HG03565 (cell line): ENCODE measurements around the gene MAN2A1.
"Not testable (repeated sequence)": the region's sequence is repeated elsewhere in the genome, so short reads cannot be mapped to it uniquely, and the experiment has no call there.

Experiments
- ATAC-seq: cut with Tn5 transposase; IDR thresholded peaks from one replicate; pipeline ENCODE4 v1.9.1; 2021; ENCODE audit warnings: mild to moderate bottlenecking, moderate library complexity; ENCODE audit not compliant: unreplicated experiment

Gene MAN2A1

DNA sequence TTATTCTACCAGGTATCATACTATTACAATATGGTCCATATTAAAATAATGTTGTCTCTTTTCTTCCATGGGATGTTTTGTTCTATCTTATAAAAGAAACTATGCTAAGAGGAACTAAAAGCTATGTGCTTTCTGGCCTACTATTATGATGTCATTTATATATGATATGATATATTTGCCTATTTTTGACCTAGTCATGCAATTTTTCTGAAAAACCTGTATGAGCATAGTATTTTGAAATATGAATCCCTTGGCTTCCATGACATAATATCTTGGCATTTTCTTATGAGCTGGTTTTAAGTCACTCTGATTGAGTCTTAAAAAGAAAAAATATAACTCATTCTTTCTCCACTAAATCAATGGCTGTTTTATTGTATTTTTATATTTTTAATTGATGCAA is 60.7 kb downstream of the MAN2A1 start:
- ATAC-seq: no peak

DNA sequence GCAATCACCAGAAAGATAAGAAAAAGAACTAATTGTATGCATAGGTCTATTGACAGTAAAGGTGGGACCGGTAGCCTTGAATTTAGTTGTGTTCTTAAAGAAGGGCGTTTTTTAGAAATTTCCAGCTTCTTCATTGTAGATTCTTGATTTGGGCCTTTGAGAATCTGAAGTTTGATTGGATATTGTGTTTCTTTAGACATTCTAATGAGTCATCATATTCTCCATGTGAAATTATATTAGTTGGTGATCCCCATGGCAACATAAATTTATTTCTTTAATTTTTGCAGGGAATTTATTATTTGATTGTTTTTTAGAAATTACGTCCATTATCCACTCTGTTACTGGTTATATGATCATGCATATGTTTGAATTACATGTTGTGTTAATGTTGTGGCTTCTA is 63.6 kb downstream of the MAN2A1 start:
- no peak for ATAC-seq

DNA sequence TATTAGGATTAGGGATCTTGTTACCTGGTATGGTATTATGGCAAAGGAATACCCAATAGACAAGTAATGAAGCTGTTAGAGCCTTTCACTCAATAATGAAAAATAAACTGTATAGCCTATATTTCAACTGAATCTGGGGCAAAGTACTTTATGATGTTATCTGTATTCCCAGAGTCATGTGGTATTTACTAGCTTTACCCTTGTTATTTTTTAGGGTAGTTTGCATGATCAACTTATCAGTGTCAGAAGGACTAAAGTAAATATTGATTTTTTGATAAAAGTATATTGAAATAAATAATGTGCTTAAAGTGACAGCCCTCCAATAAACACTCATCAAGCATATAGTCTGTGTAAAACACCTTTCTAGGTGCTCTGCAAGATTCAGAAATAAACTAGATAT is 64.6 kb downstream of the MAN2A1 start:
- ATAC-seq: no peak

DNA sequence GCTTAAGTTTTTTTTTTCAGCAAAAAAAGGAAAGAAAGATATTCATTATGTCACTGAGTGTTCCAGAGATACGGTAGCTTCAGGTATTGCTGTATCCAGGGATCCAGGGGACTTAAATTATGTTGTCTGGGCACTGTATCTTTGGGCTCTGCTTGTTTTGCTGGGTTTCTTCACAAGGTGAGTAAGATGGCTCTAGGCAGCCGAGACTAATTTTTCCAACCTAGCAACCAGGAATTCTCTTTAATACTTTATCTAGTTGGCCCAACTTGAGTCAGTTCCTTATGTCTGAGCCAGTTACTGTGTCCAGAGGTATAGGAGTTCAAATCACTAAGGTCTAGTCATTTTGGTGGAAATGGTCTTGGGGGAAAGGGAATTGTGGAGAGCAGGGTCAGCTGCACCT is 66.0 kb downstream of the MAN2A1 start:
- ATAC-seq: no peak

DNA sequence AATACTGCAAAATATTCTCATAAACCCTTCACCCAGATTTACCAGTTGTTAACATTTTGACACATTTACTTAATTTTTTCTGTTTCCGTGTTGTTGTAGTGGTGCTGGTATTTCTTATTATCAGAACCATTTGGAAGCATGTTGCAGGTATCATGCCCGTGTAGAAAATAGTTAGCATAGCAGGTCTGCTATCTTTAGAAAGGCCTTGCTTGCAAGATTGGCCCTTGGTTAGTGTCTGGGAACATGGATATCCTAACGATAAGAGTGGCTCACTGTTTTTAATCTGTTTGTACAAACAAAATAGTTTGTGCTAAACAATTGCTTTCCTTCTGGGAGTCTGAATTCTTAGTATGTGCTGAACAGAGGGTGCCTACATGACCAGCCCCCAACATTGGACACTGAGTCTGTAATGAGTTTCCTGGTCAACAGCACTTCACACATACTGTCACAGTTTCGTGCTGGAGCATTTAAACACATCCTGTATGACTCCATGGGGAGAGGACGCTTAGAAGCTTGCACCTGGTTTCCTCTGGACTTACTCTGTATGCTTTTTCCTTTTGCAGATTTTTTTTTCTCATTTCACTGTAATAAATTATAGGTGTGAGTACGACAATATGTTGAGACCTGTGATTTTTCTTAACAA is 66.9 kb downstream of the MAN2A1 start:
- no peak for ATAC-seq

DNA sequence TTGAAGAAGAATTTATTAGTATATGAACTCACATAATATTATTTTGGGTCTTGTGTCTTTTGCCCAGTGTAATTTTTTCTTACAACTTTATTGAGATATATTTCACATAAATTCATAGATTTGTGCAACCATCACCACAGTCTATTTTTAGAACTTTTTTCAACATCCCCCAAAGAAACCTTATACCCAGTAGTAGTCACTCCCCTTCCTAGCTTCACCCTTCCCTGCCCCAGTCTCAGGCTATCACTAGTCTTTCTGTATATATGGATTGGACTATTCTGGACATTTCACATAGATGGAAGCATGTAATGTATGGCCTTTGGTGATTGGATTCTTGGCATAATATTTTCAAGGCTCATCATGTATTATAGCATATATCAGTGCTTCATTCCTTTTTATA is 67.8 kb downstream of the MAN2A1 start:
- no peak for ATAC-seq

DNA sequence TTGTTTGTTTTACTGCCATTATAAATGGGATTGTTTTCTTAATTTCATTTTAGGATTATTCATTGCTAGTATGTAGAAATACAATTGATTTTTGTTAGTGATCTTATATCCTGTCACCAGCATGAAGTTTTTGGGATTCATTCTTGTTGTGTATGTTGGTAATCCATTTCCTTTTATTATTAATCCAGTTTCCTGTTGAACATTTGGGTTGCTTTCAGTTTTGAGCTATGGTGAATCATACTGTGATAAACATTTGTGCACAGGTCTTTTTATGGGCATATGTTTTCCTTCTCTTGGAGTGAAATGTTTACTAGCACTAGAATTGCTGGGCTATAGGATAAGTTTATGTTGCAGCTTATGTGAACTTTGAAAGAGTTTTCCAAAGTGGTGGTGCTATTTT is 69.6 kb downstream of the MAN2A1 start:
- no peak for ATAC-seq

DNA sequence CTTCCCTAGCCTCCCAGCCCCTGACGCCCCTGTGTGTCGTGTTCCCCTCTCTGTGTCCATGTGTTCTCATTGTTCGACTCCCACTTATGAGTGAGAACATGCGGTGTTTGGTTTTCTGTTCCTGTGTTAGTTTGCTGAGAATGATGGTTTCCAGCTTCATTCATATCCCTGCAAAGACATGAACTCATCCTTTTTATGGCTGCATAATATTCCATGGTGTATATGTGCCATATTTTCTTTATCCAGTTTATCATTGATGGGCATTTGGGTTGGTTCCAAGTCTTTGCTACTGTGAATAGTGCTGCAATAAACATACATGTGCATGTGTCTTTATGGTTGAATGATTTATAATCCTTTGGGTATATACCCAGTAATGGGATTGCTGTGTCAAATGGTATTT is 70.4 kb downstream of the MAN2A1 start:
- not testable (repeated sequence) for ATAC-seq

DNA sequence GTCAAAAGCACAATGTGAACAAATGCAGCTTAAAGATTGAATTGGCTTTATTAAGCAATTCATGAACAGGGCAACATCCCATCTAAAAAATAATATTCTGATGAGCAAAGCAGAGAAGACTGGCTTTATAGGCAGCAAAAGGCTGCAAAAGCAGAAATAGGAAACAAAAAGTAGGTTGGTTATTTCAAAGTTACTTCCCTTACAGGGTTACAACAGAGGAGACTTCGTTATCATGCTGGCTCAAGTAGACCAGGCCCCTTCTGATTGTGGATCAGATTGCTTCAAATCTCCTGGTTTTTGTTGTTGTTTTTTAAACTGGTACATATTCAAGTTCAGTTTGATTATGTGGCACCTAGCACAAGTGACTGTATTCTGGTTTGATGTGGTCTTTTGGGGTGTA is 73.1 kb downstream of the MAN2A1 start:
- no peak for ATAC-seq

DNA sequence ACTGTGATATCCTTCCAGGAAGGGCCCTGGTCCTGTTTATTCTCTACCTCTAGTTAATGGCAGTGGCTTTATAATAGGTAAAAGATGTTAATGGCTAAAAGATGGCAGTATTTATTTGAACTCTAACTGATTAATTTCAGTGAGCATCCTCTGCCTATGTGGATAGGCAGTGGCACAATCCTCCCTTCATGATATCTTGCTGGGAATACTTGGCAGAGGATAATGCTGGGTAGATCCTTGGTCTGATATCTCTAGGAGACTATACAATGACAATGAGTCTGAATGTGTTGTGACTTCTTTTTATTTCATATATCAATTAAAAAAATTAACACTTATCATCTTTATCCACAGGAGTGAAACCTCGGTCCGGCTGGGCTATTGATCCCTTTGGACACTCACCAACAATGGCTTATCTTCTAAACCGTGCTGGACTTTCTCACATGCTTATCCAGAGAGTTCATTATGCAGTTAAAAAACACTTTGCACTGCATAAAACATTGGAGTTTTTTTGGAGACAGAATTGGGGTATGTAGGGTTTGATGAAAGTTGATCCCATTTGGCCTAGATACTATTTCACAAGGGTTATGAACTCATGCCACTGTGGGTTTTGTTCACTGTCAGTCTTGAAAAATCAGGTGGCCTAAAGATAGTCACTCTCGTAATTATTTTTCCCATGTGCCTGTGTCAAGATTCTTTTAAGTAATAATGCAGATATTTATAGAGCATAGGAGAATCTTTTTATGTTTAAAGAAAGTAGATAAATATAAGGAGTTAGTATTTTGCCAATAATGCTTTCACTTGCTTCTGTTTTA is 77.7 kb downstream of the MAN2A1 start:
- ATAC-seq: no peak

DNA sequence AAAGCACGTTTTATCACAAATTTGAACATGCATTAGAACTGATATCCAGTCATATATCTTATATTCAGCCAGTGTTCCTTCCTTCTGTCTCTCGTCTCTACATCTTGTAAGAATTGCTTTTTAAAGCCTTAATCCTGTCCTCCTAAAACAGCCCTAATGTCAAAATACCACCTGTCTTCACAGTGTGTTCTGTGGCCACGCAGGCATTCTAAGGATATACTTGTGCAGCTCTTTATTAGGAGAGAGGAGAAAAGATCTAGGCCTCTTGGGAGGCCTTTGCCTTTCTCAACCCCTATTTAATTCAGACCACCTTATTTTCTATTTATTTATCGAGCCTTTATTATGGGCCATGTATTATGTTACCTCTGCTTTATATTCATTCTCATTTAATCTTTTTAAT is 78.3 kb downstream of the MAN2A1 start:
- no peak for ATAC-seq

DNA sequence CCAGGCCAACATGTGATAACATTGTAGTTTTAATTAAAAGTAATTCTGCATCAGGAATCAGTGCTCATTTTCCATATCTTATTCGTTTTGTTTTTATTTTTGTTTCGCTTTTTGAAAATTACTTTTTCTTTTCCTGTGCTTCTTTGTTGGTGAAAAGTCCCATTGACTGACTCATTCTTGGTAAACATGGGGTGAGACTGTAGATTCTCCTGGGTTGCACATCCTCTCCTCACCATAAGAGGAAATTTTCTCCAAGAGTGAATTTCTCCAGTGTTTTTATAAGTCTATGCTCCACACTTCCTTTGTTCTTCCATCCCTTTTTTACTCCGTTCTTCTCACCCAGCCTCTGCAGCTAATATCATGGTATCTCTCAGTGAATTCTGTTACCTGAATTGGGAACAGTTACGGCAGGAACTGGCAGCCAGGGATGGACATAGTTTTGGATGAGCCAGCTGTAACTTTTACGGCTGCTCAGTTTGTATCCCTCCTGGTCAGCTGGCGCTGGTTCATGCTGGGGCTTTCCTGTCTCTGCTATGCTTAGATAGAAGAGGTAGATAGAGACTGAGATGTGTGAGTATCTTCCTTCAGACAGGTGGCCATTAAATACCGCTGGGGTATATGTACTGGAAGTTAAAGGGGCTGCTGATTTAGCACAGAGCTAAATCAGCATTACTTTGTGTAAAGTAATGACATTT is 80.0 kb downstream of the MAN2A1 start:
- no peak for ATAC-seq

DNA sequence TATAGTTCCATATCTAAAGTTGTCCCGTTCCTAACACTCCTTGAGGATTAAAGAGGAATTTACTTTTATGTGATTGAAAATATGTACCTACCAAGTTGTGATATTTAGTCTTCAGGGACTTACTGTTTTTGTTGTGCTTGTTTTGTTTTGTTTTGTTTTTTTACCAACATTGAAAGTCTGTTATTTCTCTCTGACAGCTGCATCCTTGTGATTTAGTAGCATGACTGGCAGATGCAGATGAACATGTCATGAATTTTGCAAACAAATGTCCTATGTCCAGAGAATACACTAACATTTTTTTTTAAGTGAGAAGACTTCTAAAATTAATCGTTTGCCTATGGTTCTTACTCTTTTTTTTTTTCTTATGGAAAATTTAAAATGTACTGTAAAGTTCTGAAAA is 85.4 kb downstream of the MAN2A1 start:
- ATAC-seq: no peak

DNA sequence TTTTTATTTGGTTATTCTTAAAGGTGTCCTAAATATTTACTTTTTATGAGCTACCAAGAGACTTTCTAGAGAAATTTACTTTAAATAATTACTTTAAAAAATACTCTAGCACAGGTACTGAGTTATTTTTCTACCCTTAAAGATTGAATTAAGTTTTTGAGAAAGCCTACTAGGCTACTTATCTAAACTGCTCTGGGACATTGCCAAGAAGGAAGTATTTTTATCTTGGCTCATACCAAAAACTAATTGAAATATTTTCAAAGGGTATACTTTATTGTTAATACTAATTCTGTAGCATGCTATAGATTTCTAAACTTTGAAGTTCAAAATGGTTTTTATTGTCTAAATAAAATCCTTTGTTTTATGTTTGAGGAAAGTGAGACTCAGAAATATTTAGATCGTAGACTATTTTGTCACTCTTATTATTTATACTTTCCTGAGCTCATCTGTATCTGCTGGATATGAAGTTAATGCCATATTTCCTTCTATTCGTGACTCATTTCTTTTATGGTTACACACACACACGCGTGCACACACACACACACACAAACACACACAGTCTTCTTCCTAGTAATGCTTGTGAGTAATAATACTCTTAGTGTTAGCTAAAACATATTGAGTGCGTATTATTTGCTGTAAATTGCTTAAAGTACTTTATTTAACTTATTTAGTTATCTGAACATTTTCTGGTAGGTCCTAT is 89.5 kb downstream of the MAN2A1 start:
- ATAC-seq: no peak

DNA sequence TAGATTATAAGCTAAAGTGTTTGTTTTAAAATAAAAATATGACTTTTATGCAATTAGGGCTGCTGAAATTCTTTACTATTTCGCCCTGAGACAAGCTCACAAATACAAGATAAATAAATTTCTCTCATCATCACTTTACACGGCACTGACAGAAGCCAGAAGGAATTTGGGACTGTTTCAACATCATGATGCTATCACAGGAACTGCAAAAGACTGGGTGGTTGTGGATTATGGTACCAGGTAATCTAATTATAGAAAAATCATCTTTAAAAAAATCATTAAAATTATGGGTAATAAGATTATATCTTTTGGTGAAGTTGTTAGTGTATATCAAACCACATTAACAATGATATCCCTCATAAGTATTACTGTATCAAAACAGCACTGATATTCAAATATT is 95.0 kb downstream of the MAN2A1 start:
- ATAC-seq: no peak

DNA sequence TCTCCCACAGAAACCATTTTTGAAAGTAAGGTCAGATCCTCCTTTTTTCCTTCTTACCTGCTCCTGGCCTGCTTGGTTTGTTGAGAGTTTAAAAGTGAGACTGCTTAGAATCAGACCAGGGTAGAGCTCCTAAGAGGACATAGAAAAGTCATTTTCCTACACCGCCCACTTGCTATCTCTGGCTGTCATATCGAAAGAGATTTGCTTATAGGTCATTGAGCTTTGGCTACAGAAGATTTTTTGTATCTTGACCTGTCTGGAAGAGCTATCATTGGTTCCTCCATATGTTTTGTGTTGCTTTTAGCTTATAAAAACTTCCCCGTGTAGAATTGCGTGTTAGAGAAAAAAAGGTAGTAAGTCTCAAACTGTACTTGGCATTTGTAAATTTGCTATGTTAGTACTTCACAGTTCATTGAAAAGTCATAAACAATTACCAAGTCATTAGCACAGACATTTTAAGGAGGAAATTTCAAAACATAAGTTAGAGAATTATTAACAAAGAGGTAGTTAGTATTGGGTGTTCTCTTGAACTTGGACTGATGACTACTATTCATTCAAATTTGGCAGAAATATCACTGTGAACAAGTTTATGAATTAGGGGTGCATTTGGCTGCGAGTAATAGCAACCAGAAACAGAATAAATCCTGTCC is 96.6 kb downstream of the MAN2A1 start:
- ATAC-seq: peak; percentile 36

DNA sequence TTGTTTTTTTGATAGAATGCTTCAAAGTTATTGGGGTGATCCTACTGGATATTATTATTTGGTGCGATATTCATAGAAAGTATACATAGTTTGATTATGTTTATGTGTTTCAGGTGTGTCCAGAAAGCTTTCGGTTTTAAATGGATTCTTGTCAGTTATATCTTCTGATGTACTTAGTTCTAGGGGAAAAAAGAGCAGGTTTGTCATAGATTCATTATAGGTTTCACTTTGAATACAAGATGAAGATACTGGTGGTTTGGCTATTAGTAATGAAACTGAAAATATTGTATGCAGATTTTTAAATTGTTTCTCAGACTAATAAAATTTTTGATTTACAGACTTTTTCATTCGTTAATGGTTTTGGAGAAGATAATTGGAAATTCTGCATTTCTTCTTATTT is 98.9 kb downstream of the MAN2A1 start:
- peak; percentile 97 for ATAC-seq

DNA sequence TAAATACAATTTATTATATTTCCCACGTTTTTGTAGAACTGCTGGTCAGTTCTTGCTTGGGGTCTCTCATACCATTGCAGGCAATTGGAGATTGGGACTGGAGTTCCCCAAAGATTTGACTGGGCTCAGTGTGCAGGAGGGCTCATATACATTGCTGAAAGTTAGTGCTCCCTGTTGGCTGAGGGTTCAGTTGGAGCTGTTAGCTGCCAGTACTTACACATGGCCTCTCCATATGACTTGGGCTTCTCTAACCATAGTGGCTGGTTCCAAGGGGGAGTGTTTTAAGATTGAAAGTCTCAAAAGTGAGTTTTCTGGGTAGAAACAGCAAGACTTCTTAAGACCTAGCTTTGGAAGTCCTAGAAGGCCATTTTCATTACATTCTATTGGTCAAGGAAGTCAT is 102.9 kb downstream of the MAN2A1 start:
- ATAC-seq: no peak

DNA sequence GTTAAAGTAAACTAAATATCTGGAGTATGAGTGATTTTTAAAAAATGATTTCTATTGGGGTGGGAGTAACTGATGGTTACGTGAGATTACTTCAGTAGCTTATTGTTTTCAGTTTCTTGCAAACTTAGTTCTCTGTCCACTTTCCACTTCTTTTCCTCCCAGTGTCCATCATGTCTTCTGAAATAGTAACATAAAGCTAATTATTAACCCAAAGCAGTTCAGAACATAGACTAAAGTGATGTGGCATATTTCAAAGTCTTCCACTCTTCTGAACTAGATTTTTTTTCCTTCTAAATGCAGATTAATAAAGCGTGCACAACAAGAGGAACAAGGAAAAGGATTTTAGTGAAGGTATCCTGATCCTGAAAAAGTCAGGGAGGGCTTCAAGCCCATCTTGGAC is 114.1 kb downstream of the MAN2A1 start:
- no peak for ATAC-seq

DNA sequence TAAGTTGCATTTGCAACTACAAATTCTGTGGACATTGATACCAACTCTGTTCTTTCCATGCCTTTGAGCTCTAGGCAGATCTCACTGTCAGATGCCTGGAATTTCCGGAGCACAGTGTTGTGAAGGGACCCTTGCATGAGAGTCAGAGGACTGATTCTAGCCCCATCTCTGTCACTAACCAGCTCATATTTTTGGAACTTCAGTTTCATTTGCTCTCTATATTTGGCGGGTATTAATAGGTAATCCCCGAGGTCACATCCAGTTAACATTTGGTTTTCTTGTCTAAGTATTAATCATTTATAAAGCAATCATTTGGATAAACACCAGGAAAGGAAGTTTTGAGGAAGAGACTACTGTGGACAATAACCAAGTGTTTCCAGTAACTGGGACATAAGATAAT is 115.7 kb downstream of the MAN2A1 start:
- ATAC-seq: no peak

DNA sequence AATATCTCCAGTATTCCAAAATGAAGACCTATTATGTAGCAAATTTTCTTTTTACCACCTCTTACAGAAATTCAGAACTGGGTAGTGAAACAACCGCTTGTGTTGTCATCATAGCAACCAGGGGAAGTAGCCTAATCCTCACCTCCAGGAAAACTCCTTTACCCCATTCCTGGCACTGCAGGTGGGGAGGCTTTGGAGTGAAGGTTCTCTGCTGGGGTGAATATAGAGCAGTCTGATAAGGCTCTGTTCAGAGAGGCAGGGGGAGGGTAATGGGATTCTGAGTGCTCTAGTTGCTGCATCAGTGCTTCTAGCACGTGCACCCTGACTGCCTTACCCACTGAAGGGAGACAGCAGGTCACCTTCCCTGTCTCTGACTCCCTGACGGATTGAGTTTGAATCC is 116.2 kb downstream of the MAN2A1 start:
- ATAC-seq: peak; percentile 40
